OCI-LY3 (cell line): Measurements from ENCODE around the gene ABCB8.

Source experiments
- EZH2phosphoT487 ChIP-seq: fragments of 200-600 bp; shearing (Covaris generic); IDR thresholded peaks from 2 replicates; pipeline ENCODE4 v1.6.1; 2018; ENCODE audit warnings: antibody characterized with exemption, mixed run types, low read depth
- TF ChIP-seq, protein P1 (sequence below): fragments of 200-600, 300-600 bp; sonication (generic); IDR thresholded peaks from 2 replicates; pipeline ENCODE4 v1.5.1; 2014; ENCODE audit warnings: antibody characterized with exemption, low read length, low read depth

DNA sequence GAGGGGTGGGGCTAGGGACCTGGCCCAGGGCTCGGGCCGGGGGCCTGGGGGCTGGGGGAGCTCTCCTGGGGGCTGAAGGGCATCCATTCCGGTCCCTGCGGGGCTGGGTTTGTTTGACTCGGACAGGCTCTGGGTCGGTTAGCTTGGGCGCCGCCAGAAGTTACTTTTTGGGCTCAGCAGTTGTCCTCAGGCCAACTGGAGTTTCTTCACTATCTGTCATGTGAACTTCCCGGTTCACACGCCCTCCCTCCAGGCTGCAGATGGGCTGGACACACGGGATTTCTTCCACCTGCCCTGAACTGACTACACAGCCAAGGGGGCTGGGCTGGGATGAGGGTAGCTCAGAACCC, 34.9 kb downstream of the ABCB8 start:
- TF ChIP-seq, protein P1, sequence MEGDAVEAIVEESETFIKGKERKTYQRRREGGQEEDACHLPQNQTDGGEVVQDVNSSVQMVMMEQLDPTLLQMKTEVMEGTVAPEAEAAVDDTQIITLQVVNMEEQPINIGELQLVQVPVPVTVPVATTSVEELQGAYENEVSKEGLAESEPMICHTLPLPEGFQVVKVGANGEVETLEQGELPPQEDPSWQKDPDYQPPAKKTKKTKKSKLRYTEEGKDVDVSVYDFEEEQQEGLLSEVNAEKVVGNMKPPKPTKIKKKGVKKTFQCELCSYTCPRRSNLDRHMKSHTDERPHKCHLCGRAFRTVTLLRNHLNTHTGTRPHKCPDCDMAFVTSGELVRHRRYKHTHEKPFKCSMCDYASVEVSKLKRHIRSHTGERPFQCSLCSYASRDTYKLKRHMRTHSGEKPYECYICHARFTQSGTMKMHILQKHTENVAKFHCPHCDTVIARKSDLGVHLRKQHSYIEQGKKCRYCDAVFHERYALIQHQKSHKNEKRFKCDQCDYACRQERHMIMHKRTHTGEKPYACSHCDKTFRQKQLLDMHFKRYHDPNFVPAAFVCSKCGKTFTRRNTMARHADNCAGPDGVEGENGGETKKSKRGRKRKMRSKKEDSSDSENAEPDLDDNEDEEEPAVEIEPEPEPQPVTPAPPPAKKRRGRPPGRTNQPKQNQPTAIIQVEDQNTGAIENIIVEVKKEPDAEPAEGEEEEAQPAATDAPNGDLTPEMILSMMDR = no peak
- no peak for TF ChIP-seq EZH2phosphoT487
